Fibroblast of peridontal ligament (primary cell): ENCODE results near the gene CNGA3.

Experiments used
- DNase-seq: peaks from one replicate; pipeline ENCODE4 v3.0.0-alpha.2; 2010; ENCODE audit errors: extremely low read depth

Gene CNGA3

GRCh38 chr2:98441706-98442450, 95.6 kb downstream of the CNGA3 start:
- no peak for DNase-seq

- DNase-seq, result no peak
These were observed 96.2 kb downstream of the CNGA3 start for GRCh38 chr2:98442488-98442887.

- peak; percentile 31 for DNase-seq
These were observed 98.3 kb downstream of the CNGA3 start, which contains the start of gene INPP4A for GRCh38 chr2:98444436-98445176. INPP4A (plus strand) TSS chr2:98444858; CDS start chr2:98520049, 75,191 bp downstream.

GRCh38 chr2:98445177-98445682, 99.0 kb downstream of the CNGA3 start:
- DNase-seq, result peak; percentile 33

GRCh38 chr2:98445683-98446581, 99.7 kb downstream of the CNGA3 start:
- DNase-seq, result no peak

GRCh38 chr2:98446850-98447249, 100.6 kb downstream of the CNGA3 start:
- no peak for DNase-seq
